Endothelial cell of hepatic sinusoid (primary cell): ENCODE data around the gene SERPING1.

Source experiments
- in situ Hi-C: cut with HindIII; loops from 2 replicates; pipeline ENCODE4 v1.10.0; 2017; ENCODE audit warnings: low sequenced_read_pairs

The SERPING1 gene

DNA sequence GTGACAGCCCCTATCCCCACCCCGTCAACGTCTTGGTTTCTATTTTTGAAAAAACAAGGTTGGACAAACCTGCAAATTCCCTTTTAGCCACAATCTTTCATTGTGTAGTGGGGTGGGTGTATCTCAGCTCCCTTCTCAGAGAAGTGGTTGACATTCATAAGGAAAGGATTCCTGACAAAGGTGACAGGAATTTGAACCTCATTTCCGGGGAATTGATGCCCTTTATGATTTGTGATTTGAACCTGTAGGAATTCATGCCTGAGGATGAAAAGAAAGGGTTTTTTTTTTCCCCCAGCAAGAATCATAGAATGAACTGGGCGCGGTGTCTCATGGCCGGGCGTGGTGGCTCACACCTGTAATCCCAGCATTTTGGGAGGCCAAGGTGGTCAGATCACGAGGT, 37.8 kb downstream of the SERPING1 start:
- in situ Hi-C loops, result no loop called here

DNA sequence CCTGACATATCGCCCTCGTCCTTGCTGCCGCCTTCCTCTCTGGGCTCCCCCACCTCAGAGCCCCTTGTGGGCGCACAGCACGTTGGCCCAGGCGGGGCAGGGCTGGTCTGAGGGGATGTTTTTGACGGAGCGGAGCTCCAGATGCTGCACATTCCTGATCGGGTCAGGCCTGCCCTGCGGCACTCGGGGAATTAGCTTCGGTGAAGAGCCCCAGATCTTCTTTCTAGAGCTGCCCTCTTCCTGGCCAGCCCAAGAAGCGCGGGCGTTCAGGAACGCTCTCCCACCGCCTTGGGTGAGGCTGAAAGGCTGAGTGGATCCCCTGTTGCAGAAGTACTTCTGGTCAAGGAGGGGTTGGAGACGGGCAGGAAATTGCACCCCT, 40.1 kb downstream of the SERPING1 start:
- in situ Hi-C loops, result no loop called here

DNA sequence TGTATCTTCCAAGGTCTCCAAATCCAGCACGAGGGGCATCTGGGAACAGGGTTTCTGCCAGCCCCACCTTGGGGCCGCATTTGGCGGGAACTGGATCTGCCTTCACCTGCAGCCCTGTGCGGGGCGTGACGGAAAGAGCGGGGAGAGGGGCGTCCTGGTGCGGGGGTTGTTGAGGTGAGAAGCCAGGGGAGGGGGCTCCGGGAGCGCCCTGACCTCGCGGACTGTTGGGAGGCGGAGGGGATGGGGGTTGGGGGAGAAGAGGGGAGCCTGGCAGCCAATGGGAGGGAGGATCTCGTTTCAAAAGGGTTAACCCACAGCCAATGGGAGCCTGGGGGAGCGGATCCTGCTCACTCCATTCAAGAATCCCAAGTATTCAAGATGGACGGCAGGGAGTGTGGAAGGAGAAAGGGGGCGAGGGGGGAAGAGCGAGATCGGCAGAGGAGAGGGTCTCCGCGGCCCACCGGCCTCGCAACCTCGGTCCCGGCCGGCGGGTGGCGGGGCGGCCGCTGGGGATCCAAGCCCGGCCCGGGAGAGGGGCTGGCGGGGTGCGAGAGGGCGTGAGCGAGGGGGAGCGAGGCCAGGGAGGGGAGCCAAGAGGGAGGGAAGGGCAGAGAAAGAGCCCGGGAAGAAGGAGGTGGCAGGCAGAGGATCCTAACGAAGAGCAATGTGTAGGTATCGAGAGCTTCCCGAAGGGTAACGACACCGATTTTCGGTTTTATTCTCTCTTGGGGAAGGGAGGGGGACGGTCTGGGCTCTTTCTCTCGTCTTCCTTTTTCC, 40.7 kb downstream of the SERPING1 start:
- in situ Hi-C loops, result no loop called here

DNA sequence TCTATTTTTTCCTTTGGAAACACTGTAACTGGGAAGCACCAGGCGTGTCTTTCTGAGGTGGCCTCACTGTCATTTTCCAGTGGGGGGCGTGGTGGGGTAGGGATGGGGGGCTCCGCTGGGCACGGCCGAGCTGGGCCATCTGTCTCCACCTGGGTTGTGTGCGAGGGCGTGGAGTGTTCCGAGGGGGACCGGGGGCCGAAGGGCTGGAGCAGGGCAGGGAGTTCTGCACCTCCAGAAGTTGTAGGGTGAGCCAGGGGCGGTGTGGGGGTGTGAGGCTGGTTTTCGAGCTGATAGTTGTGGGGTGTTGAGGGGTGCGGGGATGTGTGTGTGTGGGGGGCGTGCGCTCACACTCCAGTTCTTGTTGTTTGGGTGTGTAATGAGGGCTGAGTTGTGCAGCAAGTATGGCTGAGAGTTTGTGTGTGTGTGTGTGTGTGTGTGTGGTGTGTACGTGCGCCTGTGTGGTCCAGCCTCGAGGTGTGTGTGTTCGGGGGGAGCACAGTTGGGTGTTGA, 41.4 kb downstream of the SERPING1 start:
- in situ Hi-C loops, result no loop called here

- in situ Hi-C loops, result loop anchor here (5.0 kb wide), 1 partner anchor 107 kb away; the partner anchor contains the start of gene TIMM10
These were observed 42.0 kb downstream of the SERPING1 start for GRCh38 chr11:57639321-57640067.

- in situ Hi-C loops, result loop anchor here (5.0 kb wide), 1 partner anchor 108 kb away; the partner anchor contains the start of gene TIMM10
These were observed 42.7 kb downstream of the SERPING1 start for GRCh38 chr11:57640068-57640800.

- in situ Hi-C loops, result loop anchor here (5.0 kb wide), 1 partner anchor 109 kb away; the partner anchor contains the start of gene TIMM10
These were observed 43.7 kb downstream of the SERPING1 start for GRCh38 chr11:57641011-57641807.

DNA sequence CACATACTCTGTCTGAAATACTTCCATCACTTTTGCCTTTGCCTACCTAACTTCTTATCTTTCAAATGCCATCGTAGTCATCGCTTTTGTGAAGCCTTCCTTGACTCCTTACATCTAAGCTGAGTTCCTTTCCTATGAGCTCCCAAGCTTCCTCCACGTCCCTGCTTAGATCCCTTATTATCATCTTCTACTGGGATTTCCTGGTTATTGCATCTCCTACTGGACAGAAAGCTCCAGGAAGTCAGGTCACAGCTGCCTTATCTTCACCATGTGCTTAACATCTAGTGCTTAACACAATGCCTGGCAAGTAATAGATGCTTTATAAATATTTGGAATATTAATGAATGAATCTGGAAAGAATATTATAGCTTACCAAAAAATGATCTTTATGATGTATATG, 46.3 kb downstream of the SERPING1 start:
- in situ Hi-C loops, result loop anchor here (5.0 kb wide), 1 partner anchor 112 kb away; the partner anchor contains the start of gene TIMM10

DNA sequence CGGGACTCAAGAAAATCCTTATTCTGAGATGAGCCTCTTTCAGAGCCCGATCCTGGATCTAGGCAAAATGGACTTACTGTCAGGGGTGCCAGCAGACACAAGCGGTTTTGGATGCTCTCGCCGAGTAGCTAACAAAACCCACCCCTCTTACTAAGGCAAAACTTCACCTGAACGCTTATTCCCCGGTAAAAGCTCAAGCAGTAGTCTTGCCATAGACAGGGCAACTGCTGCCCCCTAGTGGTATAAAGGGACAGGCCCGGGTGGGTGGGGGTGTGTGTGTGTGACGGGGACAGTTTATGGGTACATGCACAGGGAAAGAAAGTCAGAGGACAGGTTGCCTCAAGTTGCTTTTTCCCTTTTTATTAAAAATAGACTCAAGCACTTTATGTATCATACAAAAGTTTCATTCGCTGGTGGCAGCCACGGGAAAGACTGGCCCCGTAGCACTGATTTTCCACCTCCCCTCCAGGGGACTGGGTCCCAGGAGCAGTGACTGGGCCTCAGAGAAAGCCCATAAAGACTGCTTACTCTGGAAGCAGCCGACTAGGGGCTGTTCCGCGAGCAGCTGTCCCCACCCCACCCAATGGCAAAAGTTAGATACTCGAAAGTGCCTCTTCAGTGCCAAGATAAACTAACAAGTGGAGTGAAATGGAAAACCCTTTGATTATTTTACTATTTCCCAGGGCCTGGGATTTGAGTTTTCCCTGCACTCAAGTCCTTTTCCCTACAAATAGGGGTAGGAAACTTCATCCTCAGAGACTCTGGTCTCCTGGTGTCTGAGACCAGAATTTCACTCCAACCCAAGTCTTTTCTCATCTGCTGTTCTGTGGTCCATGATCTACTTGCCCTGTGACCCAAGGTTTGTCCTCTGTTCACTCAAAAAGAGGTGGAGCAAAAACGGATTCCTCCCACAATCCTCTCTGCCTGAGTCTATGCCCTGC, 47.5 kb downstream of the SERPING1 start:
- in situ Hi-C loops, result loop anchor here (5.0 kb wide), 1 partner anchor 113 kb away; the partner anchor contains the start of gene TIMM10

- in situ Hi-C loops, result no loop called here
These were observed 48.2 kb downstream of the SERPING1 start for GRCh38 chr11:57645689-57646085.

DNA sequence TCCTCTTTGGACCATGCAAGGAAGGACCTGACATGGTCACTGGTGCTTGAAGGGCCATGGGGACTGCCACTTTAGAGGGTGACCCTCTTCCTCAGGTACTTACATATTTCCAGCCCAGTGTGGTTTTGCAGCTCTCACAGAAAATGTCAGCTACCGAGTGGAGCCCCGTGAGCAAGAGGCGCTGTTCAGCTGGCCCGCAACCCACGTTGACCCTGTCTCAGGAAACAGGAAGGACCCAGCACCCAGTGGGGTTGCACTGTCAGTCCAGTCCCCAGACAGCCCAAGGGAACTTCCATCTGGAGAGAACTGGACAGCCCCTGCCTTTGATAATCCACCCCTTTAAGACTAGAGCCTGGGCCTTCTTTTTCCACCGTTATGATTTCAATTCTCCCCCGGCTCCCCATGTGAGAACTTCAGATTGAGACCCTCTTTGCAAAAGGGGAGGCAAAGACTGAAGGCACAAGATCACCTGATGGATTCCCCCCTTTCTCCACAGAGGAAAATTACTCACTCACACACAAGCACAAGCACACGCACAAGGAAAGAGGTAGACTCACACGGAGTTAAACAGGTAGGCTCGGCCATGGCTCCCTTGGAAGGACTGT, 48.8 kb downstream of the SERPING1 start:
- in situ Hi-C loops, result no loop called here

GRCh38 chr11:57646799-57647303, 49.4 kb downstream of the SERPING1 start:
- in situ Hi-C loops, result no loop called here

- in situ Hi-C loops, result no loop called here
These were observed 49.9 kb downstream of the SERPING1 start for GRCh38 chr11:57647372-57647771.

GRCh38 chr11:57647960-57648800, 50.7 kb downstream of the SERPING1 start:
- in situ Hi-C loops, result no loop called here

DNA sequence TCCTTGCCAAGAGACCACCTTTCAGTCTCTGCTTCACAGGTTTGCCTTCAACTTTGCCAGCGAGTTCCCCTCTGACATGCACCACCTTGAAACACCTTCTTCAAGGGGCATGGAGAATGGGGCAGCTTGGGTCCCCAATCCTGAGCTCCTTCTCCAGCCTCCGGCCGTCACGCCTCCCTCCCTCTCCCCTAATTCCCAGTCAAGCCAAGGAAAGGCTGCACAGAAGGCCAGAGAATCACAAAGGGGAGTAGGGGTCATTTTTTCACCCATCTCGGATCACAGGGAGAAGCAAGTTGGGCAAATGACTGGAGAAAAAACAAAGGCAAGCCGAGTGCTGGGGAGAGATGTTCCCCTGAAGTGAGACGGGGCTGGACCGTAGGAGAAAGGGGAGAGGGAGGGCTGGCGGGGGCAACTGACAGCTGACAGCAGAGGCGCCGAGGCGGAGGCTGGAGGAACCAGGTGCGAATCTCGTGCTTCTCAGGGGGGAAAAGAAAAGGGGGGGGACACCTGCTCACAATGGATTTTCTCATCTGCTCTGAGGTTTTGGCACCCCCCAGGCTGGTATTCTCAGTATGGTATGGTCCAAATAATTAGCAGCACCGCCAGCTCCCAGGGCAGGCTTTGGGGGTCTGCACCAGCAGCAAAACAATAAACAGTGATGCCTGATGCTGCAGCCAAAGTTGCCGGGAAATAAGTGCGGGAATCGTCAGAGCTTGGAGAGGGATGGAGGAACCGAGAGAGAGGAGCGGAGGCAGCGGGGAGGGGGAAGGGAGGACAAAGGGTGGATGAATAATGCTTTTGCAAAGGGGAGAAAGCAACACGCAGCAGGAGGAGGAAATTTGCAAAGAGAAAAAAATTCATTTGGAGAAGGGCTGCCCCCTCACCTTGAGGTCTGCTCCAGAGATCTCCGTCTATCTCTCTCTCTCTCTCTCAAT, 51.6 kb downstream of the SERPING1 start:
- in situ Hi-C loops, result no loop called here
